ENCODE results near the gene KRT17. TPM values are rescaled to one million over a fixed set of nuclear protein-coding genes. Genes with fewer than 3 reads are reported as not detected.

KRT17 gene
- polyA plus RNA-seq, 1 donor from 2014 or later = not detected

GRCh38 chr17:41614098-41614497 lies 10.3 kb downstream of the KRT17 start:
- H3K4me3 ChIP-seq (ENCODE audit: low read length) = no peak overlapping the region
- H3K9ac ChIP-seq (ENCODE audit: low read length) = no peak overlapping the region
- no peaks in the 10 kb centered on the region for H3K36me3 ChIP-seq (ENCODE audit: insufficient read depth, low read length)
- H2AFZ ChIP-seq (ENCODE audit: low read depth, low read length) = no peak overlapping the region
- no peak overlapping the region for H3K27ac ChIP-seq (ENCODE audit: low read length)
- H3K9me3 ChIP-seq (ENCODE audit: low read length) = no peaks in the 10 kb centered on the region
- no peaks in the 10 kb centered on the region for H3K9me2 ChIP-seq (ENCODE audit: insufficient read depth, low read length)
- TF ChIP-seq MXI1 (conservative IDR thresholded peaks at IDR 0.05; ENCODE audit: poor library complexity, severe bottlenecking) (no peak), EZH2 (IDR thresholded peaks at IDR 0.05; ENCODE audit: borderline replicate concordance, insufficient read depth, low read length, poor library complexity, severe bottlenecking) (no peak), REST (IDR thresholded peaks at IDR 0.05; ENCODE audit: borderline replicate concordance) (no peak), RAD21 (conservative IDR thresholded peaks at IDR 0.05) (no peak), SMC3 (conservative IDR thresholded peaks at IDR 0.05; ENCODE audit: poor library complexity) (no peak), CTCF (IDR thresholded peaks at IDR 0.05; ENCODE audit: poor library complexity, severe bottlenecking) (no peak), TAF1 (IDR thresholded peaks at IDR 0.05; ENCODE audit: low read depth) (no peak), EP300 (conservative IDR thresholded peaks at IDR 0.05; ENCODE audit: poor library complexity, severe bottlenecking) (no peak), POLR2AphosphoS5 (IDR thresholded peaks at IDR 0.05) (no peak)
- H3F3A ChIP-seq (ENCODE audit: insufficient read depth, low read length, poor library complexity, severe bottlenecking) = no peaks in the 10 kb centered on the region
- H4K20me1 ChIP-seq (ENCODE audit: insufficient read depth) = no peaks in the 10 kb centered on the region
- H3K4me2 ChIP-seq (ENCODE audit: low read length) = no peak overlapping the region
- H3K27me3 ChIP-seq (ENCODE audit: insufficient read depth, low read depth, low read length) = no peaks in the 10 kb centered on the region
- H3K79me2 ChIP-seq (replicated peaks; ENCODE audit: insufficient read depth, low read length) = no peaks in the 10 kb centered on the region

GRCh38 chr17:41613277-41614082 lies 10.9 kb downstream of the KRT17 start:
- no peak overlapping the region for H3K9ac ChIP-seq (ENCODE audit: low read length)
- H3K27ac ChIP-seq (ENCODE audit: low read length) = no peak overlapping the region
- no peak overlapping the region for H2AFZ ChIP-seq (ENCODE audit: low read depth, low read length)
- TF ChIP-seq RAD21 (conservative IDR thresholded peaks at IDR 0.05) = no peak
- TF ChIP-seq POLR2AphosphoS5 (IDR thresholded peaks at IDR 0.05) = no peak
- no peak for TF ChIP-seq EP300 (conservative IDR thresholded peaks at IDR 0.05; ENCODE audit: poor library complexity, severe bottlenecking)
- no peak for TF ChIP-seq REST (IDR thresholded peaks at IDR 0.05; ENCODE audit: borderline replicate concordance)
- TF ChIP-seq TAF1 (IDR thresholded peaks at IDR 0.05; ENCODE audit: low read depth) = no peak
- TF ChIP-seq CTCF (IDR thresholded peaks at IDR 0.05; ENCODE audit: poor library complexity, severe bottlenecking) = no peak
- TF ChIP-seq EZH2 (IDR thresholded peaks at IDR 0.05; ENCODE audit: borderline replicate concordance, insufficient read depth, low read length, poor library complexity, severe bottlenecking) = no peak
- TF ChIP-seq SMC3 (conservative IDR thresholded peaks at IDR 0.05; ENCODE audit: poor library complexity) = no peak
- no peak for TF ChIP-seq MXI1 (conservative IDR thresholded peaks at IDR 0.05; ENCODE audit: poor library complexity, severe bottlenecking)
- no peaks in the 10 kb centered on the region for H3F3A ChIP-seq (ENCODE audit: insufficient read depth, low read length, poor library complexity, severe bottlenecking)
- H4K20me1 ChIP-seq (ENCODE audit: insufficient read depth) = no peaks in the 10 kb centered on the region
- no peak overlapping the region for H3K4me2 ChIP-seq (ENCODE audit: low read length)
- H3K9me3 ChIP-seq (ENCODE audit: low read length) = no peaks in the 10 kb centered on the region
- H3K79me2 ChIP-seq (replicated peaks; ENCODE audit: insufficient read depth, low read length) = no peaks in the 10 kb centered on the region
- no peaks in the 10 kb centered on the region for H3K27me3 ChIP-seq (ENCODE audit: insufficient read depth, low read depth, low read length)
- no peaks in the 10 kb centered on the region for H3K36me3 ChIP-seq (ENCODE audit: insufficient read depth, low read length)
- no peaks in the 10 kb centered on the region for H3K9me2 ChIP-seq (ENCODE audit: insufficient read depth, low read length)
- H3K4me3 ChIP-seq (ENCODE audit: low read length) = no peak overlapping the region

Data from neural cell (in vitro differentiated cells).